Adrenal gland (tissue), 19 donors: ENCODE data around the gene TOGARAM1. TPM values are rescaled to one million over a fixed set of nuclear protein-coding genes. Genes with fewer than 3 reads are reported as not detected.

Source experiments
- DNase-seq, 7 donors: peaks; one replicate each; pipeline ENCODE4 v3.0.0-alpha.2; 2019 to 2020
- H3K27ac ChIP-seq, 5 donors: fragments of 200-600 bp; sonication (generic) in 4 of 5; 1 replicate in 3 of 5; 2 replicates in 2 of 5; pipeline versions ENCODE4 v1.5.1 to v1.8.0; 2016 to 2020; ENCODE audit warnings: mild to moderate bottlenecking in 1 of 5
- H3K27me3 ChIP-seq: fragments of 200-600 bp; 2 replicates; pipeline ENCODE4 v1.8.0; 2021
- H3K36me3 ChIP-seq, 2 donors: fragments of 200-600 bp; replicated peaks in 1 of 2; 1 replicate in 1 of 2; 2 replicates in 1 of 2; pipeline versions ENCODE4 v1.5.1 to v1.8.0; 2018 to 2022
- H3K4me1 ChIP-seq, 2 donors: fragments of 200-600 bp; replicated peaks in 1 of 2; 1 replicate in 1 of 2; 2 replicates in 1 of 2; pipeline versions ENCODE4 v1.5.1 to v1.8.0; 2018 to 2021
- H3K4me3 ChIP-seq, 4 donors: fragments of 200-600 bp; sonication (generic) in 3 of 4; one replicate each; pipeline ENCODE4 v1.5.1; 2016 to 2018
- H3K9me3 ChIP-seq, 3 donors: fragments of 200-600 bp; sonication (generic) in 1 of 3; replicated peaks in 1 of 3; 1 replicate in 2 of 3; 2 replicates in 1 of 3; pipeline versions ENCODE4 v1.5.1 to v1.8.0; 2016 to 2021
- CTCF ChIP-seq, 6 experiments: fragments of 450-650 bp in 4 of 6; fragments of 200-600 bp in 2 of 6; sonication (generic) in 1 of 6; IDR thresholded peaks; 1 replicate in 5 of 6; 2 replicates in 1 of 6; pipeline versions ENCODE4 v1.5.1 to v1.8.0; 2016 to 2021; ENCODE audit warnings: antibody characterized with exemption in 6 of 6, mild to moderate bottlenecking in 2 of 6, moderate library complexity in 1 of 6
- POLR2A ChIP-seq, 2 donors: fragments of 450-650 bp; IDR thresholded peaks; one replicate each; pipeline ENCODE4 v1.6.1; 2017; ENCODE audit warnings: antibody characterized with exemption in 2 of 2, mild to moderate bottlenecking in 2 of 2, moderate library complexity in 1 of 2
- WGBS, 4 donors: extraction: QIAGEN DNeasy Blood & Tissue Kit in 2 of 4; methylation state at CpG; one replicate each; pipeline versions ENCODE4 v1.1.5 to v1.1.7; 2013 to 2017; 5-methylcytosine and 5-hydroxymethylcytosine counted together
- intact Hi-C, 2 donors: fragments of 100-400 bp; cut with DNase I; formaldehyde crosslinking; loops; one replicate each; pipeline versions ENCODE4 v1.14.1 to v1.15.0; 2022 to 2023
- long read RNA-seq, 10 donors: library from polyadenylated mRNA in 3 of 10; unstranded in 2 of 10; stranded (forward) in 1 of 10; transcript quantifications; one replicate each; pipeline ENCODE4 v2.0.0 and lab custom pipeline, GENCODE V29; 2021 to 2026
- polyA plus RNA-seq, 3 donors: library from polyadenylated mRNA; stranded (reverse); fragments of 200-250 nt in 2 of 3; fragments of 350-450 nt in 1 of 3; fragmentation: Illumina TruSeq in 1 of 3; extraction: RNeasy Lipid Tissue Mini Kit (QIAGEN cat#74804) in 1 of 3; gene quantifications; one replicate each; pipeline ENCODE4 v1.2.3, GENCODE V29; 2013 to 2014
- total RNA-seq, 9 donors: library from RNA; depleted of rRNA in 4 of 9; stranded (reverse); fragments of >200 nt in 4 of 9; fragments of 120-200 nt in 1 of 9; fragmentation: NEBNext Ultra II Directional in 1 of 9; extraction: Animal tissue kit (Norgen Biotek cat#: 25700) in 1 of 9; gene quantifications; one replicate each; pipeline versions ENCODE4 v1.1.0 to v1.2.4, GENCODE V29; 2013 to 2023
- donor health status: healthy with polysubstance abuse.
- donor health status: Bipolar disorder and iron deficiency.
- donor health status: DM: yes; HTN: yes; CAD: no.
- donor health status: DM: no; HTN: no; CAD: no.
- donor health status: DM: no; HTN: no; CAD: no.
- donor health status: DM: yes; HTN: yes; CAD: no.

The TOGARAM1 gene
- 10 to 100 TPM; 10.2 to 42.0 (median 20.9) TPM for total RNA-seq
- polyA plus RNA-seq, result 10 to 100 TPM in 1 of 3 donors, 1 to 10 TPM in 2; 4.2 to 27.1 (median 5.7) TPM
- long read RNA-seq, donor 1, full-length matches to known transcripts, result 3 of 10 reads
- long read RNA-seq, donor 1, partial matches to known transcripts, result 7 of 10 reads
- long read RNA-seq, donor 1, other reads (novel, unspliced or antisense), result 0 of 10 reads
- long read RNA-seq, donor 2, partial matches to known transcripts, result 8 of 9 reads
- long read RNA-seq, donor 2, other reads (novel, unspliced or antisense), result 0 of 9 reads
- long read RNA-seq, donor 3, result 0 reads
- long read RNA-seq, donor 4, full-length matches to known transcripts, result 1 of 7 reads
- long read RNA-seq, donor 4, partial matches to known transcripts, result 6 of 7 reads
- long read RNA-seq, donor 4, other reads (novel, unspliced or antisense), result 0 of 7 reads
- long read RNA-seq, donor 5, full-length matches to known transcripts, result 13 of 19 reads
- long read RNA-seq, donor 5, partial matches to known transcripts, result 2 of 19 reads
- long read RNA-seq, donor 5, other reads (novel, unspliced or antisense), result 4 of 19 reads
- long read RNA-seq, donor 6, partial matches to known transcripts, result 2 of 6 reads
- long read RNA-seq, donor 6, other reads (novel, unspliced or antisense), result 4 of 6 reads
- long read RNA-seq, donor 7, result 0 reads
- long read RNA-seq, donor 8, partial matches to known transcripts, result 5 of 5 reads
- long read RNA-seq, donor 8, other reads (novel, unspliced or antisense), result 0 of 5 reads
- long read RNA-seq, donor 9, full-length matches to known transcripts, result 1 of 10 reads
- long read RNA-seq, donor 9, partial matches to known transcripts, result 9 of 10 reads
- long read RNA-seq, donor 9, other reads (novel, unspliced or antisense), result 0 of 10 reads
- long read RNA-seq, donor 10, full-length matches to known transcripts, result 3 of 3 reads
- long read RNA-seq, donor 10, partial matches to known transcripts, result 0 of 3 reads
- long read RNA-seq, donor 10, other reads (novel, unspliced or antisense), result 0 of 3 reads

- Histone ChIP-seq H3K27me3 (no peaks in the 10 kb centered on the region), H3K4me3 (peak within 1 kb of the TSS; percentile 55 to 75 (median 61)), H3K27ac (peak within 1 kb of the TSS; percentile 75 to 98 (median 93)), H3K9me3 (no peaks in the 10 kb centered on the region), H3K36me3 (no peaks in the 10 kb centered on the region), H3K4me1 (peaks cover 16 to 73% of the 10 kb centered on the region in 2 donors)
- WGBS, 4 donors, result 0 to 1% (median 0%) methylated on average over 25 to 37 of the region's 37 CpGs
- TF ChIP-seq CTCF (IDR thresholded peaks at IDR 0.05) (no peak), POLR2A (IDR thresholded peaks at IDR 0.05) (peak; percentile 81 to 97)
- DNase-seq, result peak; percentile 97 to 100 (median 100)
- intact Hi-C loops, result loop anchor here in 1 of 2 donors (10.0 kb wide), 1 partner anchor 173 kb away; the partner anchor contains the start of genes FANCM and FKBP3
Measured at GRCh38 chr14:44961554-44962333, at the start of gene TOGARAM1, which contains the start of gene KLHL28. Gene TOGARAM1, plus strand, starts transcription at chr14:44962190. Its CDS starts 232 bp downstream, at chr14:44962422. Gene KLHL28, minus strand, starts transcription at chr14:44961947. Its CDS starts 16,019 bp downstream, at chr14:44945928.

- intact Hi-C loops, result loop anchor here (5.0 to 10.0 kb wide), 3 partner anchors 220 to 352 kb away; partner anchors contain the start of genes FANCM (in 1 of the 2) and FKBP3 (in 1 of the 2)
- H3K4me3 ChIP-seq, result no peak overlapping the region
- no peak overlapping the region for H3K27ac ChIP-seq
- no peaks in the 10 kb centered on the region for H3K27me3 ChIP-seq
- TF ChIP-seq POLR2A (IDR thresholded peaks at IDR 0.05) (no peak), CTCF (IDR thresholded peaks at IDR 0.05) (no peak)
- DNase-seq, result peak in 2 of 7 donors; percentile 9 to 21
- no peaks in the 10 kb centered on the region for H3K9me3 ChIP-seq
- H3K4me1 ChIP-seq, result peaks cover 0 to 9% of the 10 kb centered on the region in 2 donors
- no peaks in the 10 kb centered on the region for H3K36me3 ChIP-seq
- 48 to 67% (median 60%) methylated on average over 4 of the region's 4 CpGs for WGBS, 4 donors
Measured at GRCh38 chr14:44914849-44915248, 47.1 kb upstream of the TOGARAM1 start.

DNA sequence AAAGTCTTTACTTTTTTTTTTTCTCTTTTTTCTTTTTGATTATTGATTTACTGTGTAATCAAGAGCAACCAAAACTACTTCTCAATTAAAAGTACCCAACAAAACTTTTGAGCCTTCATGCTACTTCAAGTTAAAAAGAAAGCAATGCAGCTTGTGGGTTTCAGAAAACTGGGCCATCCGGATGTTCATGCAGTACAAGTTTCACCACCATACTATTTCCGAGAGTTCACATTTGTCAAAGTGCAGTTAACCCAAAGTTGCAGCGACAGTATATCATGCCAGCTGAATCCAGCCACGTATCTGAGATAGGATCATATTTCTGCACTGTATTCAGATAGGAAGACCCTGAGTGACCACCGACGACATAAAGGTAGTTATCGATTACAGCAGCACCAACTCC is 33.2 kb upstream of the TOGARAM1 start:
- no peaks in the 10 kb centered on the region for H3K4me1 ChIP-seq
- no peak for DNase-seq
- H3K36me3 ChIP-seq, result no peaks in the 10 kb centered on the region
- no peak overlapping the region for H3K4me3 ChIP-seq
- H3K27me3 ChIP-seq, result no peaks in the 10 kb centered on the region
- TF ChIP-seq POLR2A (IDR thresholded peaks at IDR 0.05) (no peak), CTCF (IDR thresholded peaks at IDR 0.05) (no peak)
- WGBS, 4 donors, result 89 to 91% (median 90%) methylated on average over 7 of the region's 7 CpGs
- H3K27ac ChIP-seq, result no peak overlapping the region
- H3K9me3 ChIP-seq, result no peaks in the 10 kb centered on the region
- intact Hi-C loops, result no loop called here
